ENCODE results near the gene RPE65. TPM values are rescaled to one million over a fixed set of nuclear protein-coding genes. Genes with fewer than 3 reads are reported as not detected.
"Not testable (repeated sequence)": the region's sequence is repeated elsewhere in the genome, so short reads cannot be mapped to it uniquely, and the experiment has no call there.

Gene RPE65
- total RNA-seq, 1 donor from 2014 or later: not detected

DNA sequence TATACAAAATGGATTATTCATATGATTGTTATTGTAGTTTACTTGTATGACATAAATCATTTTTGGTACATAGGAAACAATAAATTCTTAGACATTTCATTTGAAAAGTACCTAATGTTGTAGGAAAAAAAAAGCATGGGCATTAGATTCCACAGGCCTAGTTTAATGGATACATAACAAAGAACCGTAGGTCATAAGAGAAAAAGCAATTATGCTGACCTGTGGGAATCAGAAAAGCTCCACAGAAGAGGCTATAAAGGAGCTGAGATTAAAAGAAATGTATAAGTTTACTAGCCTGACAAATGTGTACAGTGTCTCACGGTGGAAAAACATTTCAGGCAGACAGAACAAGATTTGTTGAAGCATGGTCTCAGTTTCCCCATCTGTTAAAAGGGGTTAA is 43.4 kb upstream of the RPE65 start:
- Mint-ChIP-seq H3K9me3 (ENCODE audit: low read depth) (peaks cover 2% of the 10 kb centered on the region), H3K4me1 (ENCODE audit: low read depth) (peaks cover 16% of the 10 kb centered on the region), H3K4me3 (ENCODE audit: unreplicated experiment) (no peak overlapping the region), H3K27me3 (ENCODE audit: low read depth) (no peaks in the 10 kb centered on the region), H3K27ac (ENCODE audit: unreplicated experiment) (no peak overlapping the region), H3K36me3 (ENCODE audit: low read depth) (no peaks in the 10 kb centered on the region)
- TF ChIP-seq, protein P1, sequence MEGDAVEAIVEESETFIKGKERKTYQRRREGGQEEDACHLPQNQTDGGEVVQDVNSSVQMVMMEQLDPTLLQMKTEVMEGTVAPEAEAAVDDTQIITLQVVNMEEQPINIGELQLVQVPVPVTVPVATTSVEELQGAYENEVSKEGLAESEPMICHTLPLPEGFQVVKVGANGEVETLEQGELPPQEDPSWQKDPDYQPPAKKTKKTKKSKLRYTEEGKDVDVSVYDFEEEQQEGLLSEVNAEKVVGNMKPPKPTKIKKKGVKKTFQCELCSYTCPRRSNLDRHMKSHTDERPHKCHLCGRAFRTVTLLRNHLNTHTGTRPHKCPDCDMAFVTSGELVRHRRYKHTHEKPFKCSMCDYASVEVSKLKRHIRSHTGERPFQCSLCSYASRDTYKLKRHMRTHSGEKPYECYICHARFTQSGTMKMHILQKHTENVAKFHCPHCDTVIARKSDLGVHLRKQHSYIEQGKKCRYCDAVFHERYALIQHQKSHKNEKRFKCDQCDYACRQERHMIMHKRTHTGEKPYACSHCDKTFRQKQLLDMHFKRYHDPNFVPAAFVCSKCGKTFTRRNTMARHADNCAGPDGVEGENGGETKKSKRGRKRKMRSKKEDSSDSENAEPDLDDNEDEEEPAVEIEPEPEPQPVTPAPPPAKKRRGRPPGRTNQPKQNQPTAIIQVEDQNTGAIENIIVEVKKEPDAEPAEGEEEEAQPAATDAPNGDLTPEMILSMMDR (IDR thresholded peaks at IDR 0.05): no peak
- DNase-seq (ENCODE audit: low spot score): no peak

DNA sequence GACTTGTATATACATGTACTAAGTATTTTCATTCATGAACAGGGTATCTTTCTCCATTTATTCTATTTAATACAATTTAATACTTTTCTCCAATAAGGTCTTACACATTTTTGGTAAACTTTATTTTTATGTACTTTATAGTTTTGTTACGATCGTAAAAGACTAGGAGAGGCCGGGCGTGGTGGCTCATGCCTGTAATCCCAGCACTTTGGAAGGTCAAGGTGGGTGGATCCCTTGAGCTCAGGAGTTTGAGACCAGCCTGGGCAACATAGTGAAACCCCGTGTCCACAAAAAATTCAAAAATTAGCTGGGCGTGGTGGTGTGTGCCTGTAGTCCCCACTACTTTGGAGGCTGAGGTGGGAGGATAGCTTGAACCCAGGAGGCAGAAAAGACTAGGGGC is 42.5 kb upstream of the RPE65 start:
- H3K27me3 Mint-ChIP-seq (ENCODE audit: low read depth); H3K9me3 Mint-ChIP-seq (ENCODE audit: low read depth); H3K36me3 Mint-ChIP-seq (ENCODE audit: low read depth); H3K4me3 Mint-ChIP-seq (ENCODE audit: unreplicated experiment); DNase-seq (ENCODE audit: low spot score); H3K27ac Mint-ChIP-seq (ENCODE audit: unreplicated experiment): not testable (repeated sequence)
- H3K4me1 Mint-ChIP-seq (ENCODE audit: low read depth): peaks cover 11% of the 10 kb centered on the region

GRCh38 chr1:68490046-68490651 is 40.4 kb upstream of the RPE65 start:
- Mint-ChIP-seq H3K36me3 (ENCODE audit: low read depth) (no peaks in the 10 kb centered on the region), H3K4me1 (ENCODE audit: low read depth) (no peaks in the 10 kb centered on the region), H3K9me3 (ENCODE audit: low read depth) (peaks cover 2% of the 10 kb centered on the region), H3K27me3 (ENCODE audit: low read depth) (no peaks in the 10 kb centered on the region), H3K27ac (ENCODE audit: unreplicated experiment) (no peak overlapping the region), H3K4me3 (ENCODE audit: unreplicated experiment) (no peak overlapping the region)
- DNase-seq (ENCODE audit: low spot score): no peak
- TF ChIP-seq, protein P1 (IDR thresholded peaks at IDR 0.05): no peak

GRCh38 chr1:68485431-68486022 is 35.8 kb upstream of the RPE65 start:
- Mint-ChIP-seq H3K36me3 (ENCODE audit: low read depth) (no peaks in the 10 kb centered on the region), H3K4me3 (ENCODE audit: unreplicated experiment) (no peak overlapping the region), H3K27ac (ENCODE audit: unreplicated experiment) (no peak overlapping the region), H3K9me3 (ENCODE audit: low read depth) (peaks cover 2% of the 10 kb centered on the region), H3K27me3 (ENCODE audit: low read depth) (no peaks in the 10 kb centered on the region), H3K4me1 (ENCODE audit: low read depth) (no peaks in the 10 kb centered on the region)
- no peak for DNase-seq (ENCODE audit: low spot score)
- TF ChIP-seq, protein P1 (IDR thresholded peaks at IDR 0.05): peak; percentile 58

GRCh38 chr1:68484618-68485017 is 34.9 kb upstream of the RPE65 start:
- no peak overlapping the region for H3K27ac Mint-ChIP-seq (ENCODE audit: unreplicated experiment)
- no peaks in the 10 kb centered on the region for H3K36me3 Mint-ChIP-seq (ENCODE audit: low read depth)
- DNase-seq (ENCODE audit: low spot score): no peak
- H3K4me1 Mint-ChIP-seq (ENCODE audit: low read depth): no peaks in the 10 kb centered on the region
- TF ChIP-seq, protein P1 (IDR thresholded peaks at IDR 0.05): no peak
- no peaks in the 10 kb centered on the region for H3K9me3 Mint-ChIP-seq (ENCODE audit: low read depth)
- H3K4me3 Mint-ChIP-seq (ENCODE audit: unreplicated experiment): no peak overlapping the region
- no peaks in the 10 kb centered on the region for H3K27me3 Mint-ChIP-seq (ENCODE audit: low read depth)

DNA sequence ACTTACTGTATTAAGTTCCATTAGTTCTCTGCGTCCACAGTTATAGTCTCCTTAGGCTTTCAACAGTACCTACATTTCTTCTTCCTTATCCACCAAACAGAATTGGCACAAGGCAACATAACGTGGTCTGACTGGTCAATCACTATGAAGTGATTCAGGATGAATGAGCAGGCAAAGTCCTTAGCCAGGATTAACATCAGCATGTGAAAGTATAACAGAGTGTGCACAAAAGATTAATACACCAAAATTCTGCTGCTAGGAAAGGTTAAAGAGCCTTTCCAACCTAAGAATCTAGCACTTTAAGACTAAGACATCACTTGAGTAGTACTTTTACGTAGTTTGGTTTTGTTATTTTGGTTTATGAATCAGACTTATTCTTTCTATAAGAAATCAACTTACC is 31.3 kb upstream of the RPE65 start:
- Mint-ChIP-seq H3K27ac (ENCODE audit: unreplicated experiment) (no peak overlapping the region), H3K36me3 (ENCODE audit: low read depth) (no peaks in the 10 kb centered on the region), H3K4me3 (ENCODE audit: unreplicated experiment) (no peak overlapping the region), H3K27me3 (ENCODE audit: low read depth) (no peaks in the 10 kb centered on the region), H3K4me1 (ENCODE audit: low read depth) (peaks cover 5% of the 10 kb centered on the region), H3K9me3 (ENCODE audit: low read depth) (no peaks in the 10 kb centered on the region)
- TF ChIP-seq, protein P1 (IDR thresholded peaks at IDR 0.05): no peak
- DNase-seq (ENCODE audit: low spot score): no peak
